Measurements from ENCODE around the gene ZNF536.

Gene ZNF536

GRCh38 chr19:30364866-30365800 is 7.1 kb upstream of the ZNF536 start:
- no peak for DNase-seq

- no peak for DNase-seq
Measured at GRCh38 chr19:30366282-30366681, 5.9 kb upstream of the ZNF536 start.

GRCh38 chr19:30367006-30367405 is 5.2 kb upstream of the ZNF536 start:
- no peak for DNase-seq

GRCh38 chr19:30367421-30367820 is 4.8 kb upstream of the ZNF536 start:
- DNase-seq: no peak

GRCh38 chr19:30369833-30370232 is 2.4 kb upstream of the ZNF536 start:
- no peak for DNase-seq

- no peak for DNase-seq
Measured at GRCh38 chr19:30371161-30371836, 885 bp upstream of the ZNF536 start.

- no peak for DNase-seq
Measured at GRCh38 chr19:30373593-30373992, 1.4 kb downstream of the ZNF536 start.

GRCh38 chr19:30374539-30374864 is 2.3 kb downstream of the ZNF536 start:
- DNase-seq: no peak

- no peak for DNase-seq
Measured at GRCh38 chr19:30374865-30375552, 2.8 kb downstream of the ZNF536 start.

- DNase-seq: no peak
Measured at GRCh38 chr19:30375553-30376031, 3.4 kb downstream of the ZNF536 start.

- DNase-seq: no peak
Measured at GRCh38 chr19:30376272-30376671, 4.1 kb downstream of the ZNF536 start.

- no peak for DNase-seq
Measured at GRCh38 chr19:30376826-30377425, 4.7 kb downstream of the ZNF536 start.

- DNase-seq: no peak
Measured at GRCh38 chr19:30378701-30379100, 6.5 kb downstream of the ZNF536 start.

- no peak for DNase-seq
Measured at GRCh38 chr19:30379841-30380610, 7.8 kb downstream of the ZNF536 start.

GRCh38 chr19:30381366-30381765 is 9.2 kb downstream of the ZNF536 start:
- no peak for DNase-seq

- no peak for DNase-seq
Measured at GRCh38 chr19:30385174-30385573, 13.0 kb downstream of the ZNF536 start.

GRCh38 chr19:30385666-30386065 is 13.5 kb downstream of the ZNF536 start:
- DNase-seq: no peak

GRCh38 chr19:30386551-30387143 is 14.5 kb downstream of the ZNF536 start:
- no peak for DNase-seq

GRCh38 chr19:30387311-30388115 is 15.3 kb downstream of the ZNF536 start:
- DNase-seq: no peak

GRCh38 chr19:30388327-30388726 is 16.1 kb downstream of the ZNF536 start:
- DNase-seq: no peak

- DNase-seq: no peak
Measured at GRCh38 chr19:30388819-30389218, 16.6 kb downstream of the ZNF536 start.

All from SHP77 (cell line).